ENCODE results near the gene WASHC4.

The WASHC4 gene

GRCh38 chr12:105202202-105202601 is 94.7 kb downstream of the WASHC4 start:
- in situ Hi-C loops (cut with HindIII; ENCODE audit: low sequenced_read_pairs): no loop called here

DNA sequence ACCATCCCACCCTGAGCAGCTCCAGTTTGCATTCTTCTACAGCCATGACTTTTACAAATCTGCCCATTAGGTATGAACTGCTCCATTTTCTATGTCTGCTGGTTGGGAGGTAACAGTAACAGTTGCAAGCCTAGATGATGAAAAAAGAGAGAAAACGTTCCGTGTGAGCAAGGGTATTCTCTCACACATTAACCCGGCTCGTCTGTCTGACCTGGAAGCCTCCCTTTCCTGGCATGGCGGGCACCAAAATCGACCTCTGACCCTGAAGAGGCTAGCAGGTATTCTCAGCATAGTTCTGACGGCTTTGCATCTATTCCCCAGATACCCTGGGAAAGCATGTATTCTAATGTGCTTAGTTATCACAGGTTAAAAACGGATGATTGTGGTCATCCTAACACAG is 96.6 kb downstream of the WASHC4 start:
- in situ Hi-C loops (cut with HindIII; ENCODE audit: low sequenced_read_pairs): no loop called here

DNA sequence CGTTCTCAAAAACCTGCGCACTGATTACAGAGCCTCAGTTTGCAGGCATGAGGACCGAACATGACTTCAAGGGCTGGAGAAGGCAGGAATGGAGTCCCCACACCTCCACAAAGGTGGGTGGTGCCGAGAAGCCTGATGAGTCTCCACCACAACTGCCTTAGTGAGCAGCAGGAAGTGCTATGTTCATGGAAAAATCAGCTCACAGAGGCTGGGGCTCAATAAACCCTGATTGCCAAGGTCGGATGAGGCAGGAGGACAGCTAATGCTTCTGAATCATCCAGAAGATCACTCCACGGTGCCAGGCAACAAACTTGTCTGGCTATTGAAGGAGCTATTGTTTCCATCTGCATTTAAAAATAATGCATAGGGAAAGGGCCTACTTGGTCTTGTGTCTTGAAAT is 97.4 kb downstream of the WASHC4 start:
- in situ Hi-C loops (cut with HindIII; ENCODE audit: low sequenced_read_pairs): no loop called here

DNA sequence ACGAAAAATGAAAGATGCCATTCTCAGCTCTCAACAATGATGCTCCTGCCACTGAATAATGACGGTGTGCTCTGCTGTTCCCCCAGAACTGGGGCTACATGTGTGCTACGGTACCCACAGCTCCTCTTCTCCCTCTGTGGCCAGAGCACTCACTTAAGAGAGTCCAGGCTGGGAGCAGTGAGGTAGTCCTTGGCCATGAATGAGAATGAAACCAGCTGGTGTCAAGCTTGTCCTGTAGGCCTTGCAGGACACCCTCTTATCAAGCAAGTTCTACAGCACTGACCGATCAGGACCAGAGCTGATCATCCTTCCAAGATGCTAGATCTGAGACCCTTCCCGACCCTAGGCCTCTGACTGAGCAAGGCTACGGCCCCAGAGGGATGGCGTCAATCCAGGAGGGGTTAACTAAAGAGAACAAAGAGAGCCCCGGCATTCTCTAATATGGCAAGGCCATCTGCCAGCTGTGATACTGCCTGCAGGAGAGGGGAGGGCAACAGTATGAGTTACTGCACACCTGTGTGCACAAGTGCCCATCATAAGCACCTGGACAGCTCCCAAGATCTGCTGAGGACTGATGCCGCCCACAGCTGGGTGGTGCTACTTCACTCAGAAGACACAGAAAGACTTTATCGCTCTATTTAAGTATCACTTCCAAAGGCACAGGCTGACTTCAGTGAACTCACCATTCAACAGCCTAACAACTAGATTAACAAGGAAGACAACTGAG is 98.0 kb downstream of the WASHC4 start:
- in situ Hi-C loops (cut with HindIII; ENCODE audit: low sequenced_read_pairs): no loop called here

- in situ Hi-C loops (cut with HindIII; ENCODE audit: low sequenced_read_pairs): no loop called here
Measured at GRCh38 chr12:105206686-105207374, 99.3 kb downstream of the WASHC4 start.

GRCh38 chr12:105209091-105209490 is 101.6 kb downstream of the WASHC4 start:
- in situ Hi-C loops (cut with HindIII; ENCODE audit: low sequenced_read_pairs): no loop called here

GRCh38 chr12:105212438-105212837 is 104.9 kb downstream of the WASHC4 start:
- in situ Hi-C loops (cut with HindIII; ENCODE audit: low sequenced_read_pairs): no loop called here

GRCh38 chr12:105214148-105214547 is 106.6 kb downstream of the WASHC4 start:
- in situ Hi-C loops (cut with HindIII; ENCODE audit: low sequenced_read_pairs): no loop called here

DNA sequence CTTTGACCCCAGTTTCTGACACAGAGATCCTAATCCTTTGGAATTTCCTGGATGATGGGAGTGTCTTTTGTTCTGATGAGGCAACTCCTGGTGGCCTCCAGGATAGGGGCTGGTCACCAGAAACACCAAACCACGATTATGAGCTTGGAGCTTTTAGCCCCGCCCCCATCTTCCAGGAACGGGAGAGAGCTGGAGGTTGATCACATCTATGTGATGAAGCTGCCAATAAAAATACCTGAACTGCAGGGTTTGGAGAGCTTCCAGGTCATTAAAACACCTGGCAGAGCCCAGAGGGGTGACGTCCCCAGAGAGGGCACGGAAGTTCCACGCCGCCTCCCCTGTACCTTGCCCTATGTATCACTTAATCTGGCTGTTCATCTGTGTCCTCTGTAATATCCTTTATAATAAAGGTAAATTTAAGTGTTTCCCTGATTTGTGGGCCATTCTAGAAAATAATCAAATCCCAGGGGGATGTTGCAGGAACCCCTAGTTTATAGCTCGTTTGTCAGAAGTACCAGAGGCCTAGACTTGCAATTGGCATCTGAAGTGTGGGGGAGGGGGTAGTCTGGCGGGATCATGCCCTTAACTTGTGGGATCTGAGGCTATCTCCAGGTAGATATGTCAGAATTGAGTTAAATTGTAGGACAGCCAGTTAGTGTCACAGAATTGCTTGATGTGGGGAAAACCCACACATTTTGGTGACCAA is 107.3 kb downstream of the WASHC4 start:
- in situ Hi-C loops (cut with HindIII; ENCODE audit: low sequenced_read_pairs): no loop called here

DNA sequence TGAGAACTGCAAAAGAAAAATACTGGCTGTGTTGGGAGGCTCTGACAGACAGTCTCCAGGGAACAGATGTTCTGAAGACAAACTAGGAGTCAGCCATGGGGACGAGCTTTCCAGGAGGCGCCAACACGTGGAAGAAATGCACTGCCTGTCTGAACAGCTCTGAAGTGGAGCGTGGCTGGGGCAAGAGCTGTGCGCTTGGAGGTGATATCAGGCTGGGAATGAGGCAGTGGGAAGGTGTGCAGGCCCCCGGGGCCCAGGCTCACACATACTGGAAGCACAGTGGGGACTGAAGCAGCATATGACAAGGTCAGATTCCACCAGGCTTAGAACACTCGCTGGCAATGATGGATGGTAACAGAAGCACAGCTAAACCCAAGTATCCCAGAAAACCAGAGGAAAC is 110.9 kb downstream of the WASHC4 start:
- in situ Hi-C loops (cut with HindIII; ENCODE audit: low sequenced_read_pairs): no loop called here

Measured in DLD1 (cell line).